Stimulated activated CD4-positive, alpha-beta T cell treated with anti-CD3 and anti-CD28 coated beads, Interleukin-1b, Interleukin-23, amount 100 ng/mL, for 1 hour (primary cell): ENCODE data around the gene CAPZA1.
A peak's percentile ranks its signal among the peaks of the same experiment; 100 is the strongest.

ENCODE experiments used
- DNase-seq, 2 donors: peaks; one replicate each; pipeline ENCODE4 v3.0.0-alpha.2; 2020; ENCODE audit warnings: low read depth in 2 of 2

The CAPZA1 gene

DNA sequence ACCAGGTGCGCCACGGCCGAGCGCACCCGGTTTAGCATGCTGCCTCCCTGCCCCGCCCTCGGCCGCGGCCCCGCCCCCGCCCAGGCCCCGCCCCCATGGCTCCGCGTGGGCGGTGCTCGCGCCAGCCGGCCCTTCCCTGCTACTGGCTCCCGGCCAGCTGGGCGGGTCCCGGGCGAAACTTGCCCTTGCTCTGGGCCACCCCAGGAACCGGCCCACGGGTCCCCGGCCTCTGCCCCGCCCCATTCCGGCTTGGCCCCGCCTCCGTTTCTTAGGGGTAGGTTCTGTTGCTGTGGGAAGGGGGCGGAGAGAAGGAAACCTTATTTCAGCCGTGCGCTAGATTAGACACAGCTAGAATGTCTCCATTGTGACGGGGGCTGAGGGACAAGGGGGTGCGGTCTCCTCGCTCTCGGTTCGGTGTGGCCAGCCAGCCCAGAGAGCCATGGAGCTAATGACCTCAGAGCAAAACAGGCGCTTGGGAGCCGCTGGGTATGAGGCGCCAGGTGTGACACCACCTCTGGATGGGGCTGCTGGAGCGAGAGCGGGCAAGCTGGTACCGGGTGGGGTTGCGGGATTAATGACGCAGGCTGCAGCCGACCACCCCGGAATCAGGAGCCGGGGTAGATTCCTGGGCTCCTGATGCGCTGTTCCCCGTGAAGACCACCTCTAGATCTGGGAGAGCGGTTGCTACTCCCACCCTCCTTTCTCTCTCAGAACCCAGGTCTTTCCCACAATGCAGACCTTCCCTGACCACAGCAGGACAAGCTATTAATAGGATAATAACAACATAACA is 95.8 kb downstream of the CAPZA1 start, which contains the start of gene PPM1J:
PPM1J (minus strand) TSS at position 69 of the 790 bp plus-strand sequence; CDS start at position 38, 31 bp downstream.
- peak; percentile 88 to 94 for DNase-seq

DNA sequence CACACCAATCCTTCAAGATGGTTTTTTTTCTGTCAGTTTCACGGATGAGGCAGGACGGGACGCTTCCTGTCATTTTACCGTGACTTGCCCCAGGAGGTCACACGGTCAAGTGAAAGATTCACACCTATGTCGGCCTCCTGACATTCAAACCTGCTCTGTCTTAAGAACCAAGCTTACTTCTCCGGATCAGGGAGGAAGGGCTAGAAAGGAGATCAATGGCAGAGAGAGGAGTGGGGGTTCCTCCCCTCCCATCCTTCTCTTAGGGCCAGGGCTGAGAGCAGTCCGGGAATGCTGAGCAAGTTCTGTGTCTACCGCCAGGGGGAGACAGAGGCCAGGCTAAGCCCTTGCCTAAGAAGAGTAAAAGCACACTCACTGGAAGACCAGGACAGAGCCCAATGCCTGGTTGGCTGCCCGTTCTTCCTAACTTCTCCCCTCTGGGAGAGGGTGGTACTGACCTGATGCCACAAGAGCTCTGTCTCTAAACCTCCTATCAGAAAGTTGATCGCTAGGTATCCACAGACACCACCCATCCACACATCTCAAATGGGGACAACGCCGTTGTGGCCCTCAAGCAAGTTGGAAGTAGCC is 96.6 kb downstream of the CAPZA1 start:
- DNase-seq: peak; percentile 54 to 67

DNA sequence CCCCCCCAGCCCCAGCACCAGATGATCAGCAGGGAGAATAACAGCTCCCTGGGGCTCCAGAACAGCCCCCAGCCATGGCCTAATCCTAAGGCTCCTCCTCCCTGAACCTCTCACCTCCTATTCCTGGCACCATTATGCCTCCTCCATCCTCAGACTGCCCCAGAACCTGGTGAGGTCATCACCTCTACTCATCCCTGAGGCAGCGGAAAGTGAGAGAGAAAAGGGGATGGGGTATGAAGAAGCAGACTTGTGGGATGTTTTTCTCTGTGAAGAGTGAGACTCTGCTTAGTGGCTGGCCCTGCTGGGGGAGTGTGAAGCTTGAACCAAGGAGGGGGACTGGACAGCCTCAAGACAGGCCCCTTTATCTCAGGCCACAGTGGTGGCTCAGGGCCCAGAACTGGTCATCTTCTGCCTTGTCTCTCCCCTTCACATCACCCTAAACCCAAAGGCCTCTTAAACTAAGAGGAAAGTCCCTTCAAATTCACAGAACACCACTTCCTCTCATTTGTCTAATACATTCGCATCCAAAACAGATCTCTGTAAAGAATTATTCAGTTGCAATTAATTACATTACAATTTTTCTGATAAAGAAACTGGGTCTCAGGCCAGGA is 97.7 kb downstream of the CAPZA1 start:
- no peak for DNase-seq

DNA sequence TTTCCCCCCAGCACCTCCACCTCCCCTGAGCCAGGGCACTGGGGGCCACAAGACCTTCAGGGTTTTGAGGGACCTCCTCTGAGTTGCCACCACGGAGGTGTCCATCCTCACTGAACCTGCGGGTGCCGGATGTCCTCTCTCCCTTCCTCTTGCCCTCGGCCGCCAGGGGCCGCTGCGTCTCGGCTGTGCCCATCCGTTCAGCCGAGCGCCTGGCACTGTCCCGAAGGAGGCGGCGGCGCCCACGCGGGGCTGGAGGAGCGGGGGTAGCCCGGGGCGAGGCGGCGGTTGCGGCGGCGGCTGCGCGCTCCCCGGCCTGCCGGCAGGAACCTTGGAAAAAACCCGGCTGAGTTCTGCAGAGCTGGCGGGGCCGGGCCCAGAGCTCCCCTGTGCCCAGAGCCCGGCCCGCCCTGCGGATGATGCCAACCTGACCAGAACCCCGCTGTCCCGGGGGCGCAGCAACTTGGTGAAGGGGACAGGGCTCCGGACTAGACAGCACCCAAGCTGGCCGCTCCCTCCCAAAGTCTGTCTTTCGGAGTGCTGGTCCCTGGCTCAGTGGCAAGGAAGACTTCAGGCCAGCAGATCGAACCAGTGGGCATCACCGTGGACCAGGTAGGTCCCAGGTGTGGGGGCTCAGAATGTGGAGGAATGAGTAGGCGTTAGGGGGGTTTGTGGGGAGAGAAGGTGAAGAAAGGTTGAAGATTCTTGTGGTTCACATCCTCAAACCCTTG is 99.2 kb downstream of the CAPZA1 start:
- DNase-seq: peak; percentile 34 to 62

DNA sequence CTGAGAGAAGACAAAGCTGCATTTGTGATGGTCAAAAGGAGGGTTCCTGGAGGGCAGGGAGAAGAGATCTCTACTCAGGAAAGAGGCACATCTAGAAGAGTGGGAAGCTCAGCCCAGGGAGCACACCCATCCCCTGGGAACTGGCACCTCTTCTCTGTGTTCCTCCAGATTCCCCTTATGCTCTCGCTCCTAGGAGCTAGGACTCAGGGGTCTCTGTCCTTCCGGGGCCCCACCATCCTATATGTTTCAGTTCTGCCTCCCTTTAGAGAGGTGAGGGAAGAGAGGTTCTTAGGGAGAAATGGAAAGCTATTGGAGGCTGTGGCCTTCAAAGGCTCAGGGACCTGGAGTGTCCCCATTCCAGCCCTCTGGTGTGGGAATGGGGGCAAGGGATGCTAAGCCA is 100.1 kb downstream of the CAPZA1 start:
- no peak for DNase-seq

DNA sequence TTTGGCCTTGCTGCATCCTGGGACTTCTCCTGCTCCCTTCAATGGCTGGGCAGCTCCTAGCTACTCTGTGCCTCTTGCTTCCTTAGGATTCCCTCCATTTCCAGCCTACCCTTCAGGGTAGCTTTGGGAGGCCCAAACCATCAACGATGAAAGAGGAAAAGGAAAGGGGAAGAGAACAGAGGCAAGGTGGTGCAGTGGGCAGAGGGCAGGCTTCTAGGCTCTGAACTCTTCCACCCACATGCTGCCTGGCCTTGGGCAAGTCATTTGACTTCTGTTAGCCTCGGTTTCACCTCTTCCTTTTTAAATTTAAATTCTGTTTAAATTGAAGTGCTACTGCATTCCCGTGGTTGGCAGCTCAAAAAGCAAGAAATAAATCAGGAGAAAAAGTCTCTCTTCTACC is 101.2 kb downstream of the CAPZA1 start:
- no peak for DNase-seq
